OCI-LY7 (cell line): ENCODE data around the gene OCLN. TPM values are rescaled to one million over a fixed set of nuclear protein-coding genes. Genes with fewer than 3 reads are reported as not detected.

Experiments
- BruUV-seq: library from RNA; stranded (reverse); fragments of 400-500 nt; replicated peaks from 2 replicates; lab custom pipeline; 2021; lab: Mats Ljungman, UMichigan
- CTCF ChIA-PET: fragments of 300-600 bp; sonication (Branson Sonifier 250); formaldehyde crosslinking; loops from one replicate; lab custom pipeline; 2022; ENCODE audit warnings: antibody characterized with exemption; ENCODE audit not compliant: unreplicated experiment; lab: Charles Lee
- POLR2A ChIA-PET: fragments of 300-600 bp; sonication (Branson Sonifier 250); formaldehyde crosslinking; loops from one replicate; lab custom pipeline; 2022; ENCODE audit warnings: antibody characterized with exemption; lab: Charles Lee
- DNase-seq: peaks from one replicate; pipeline ENCODE4 v3.0.0-alpha.2; 2015; ENCODE audit warnings: low spot score
- H2AFZ ChIP-seq: fragments of 200-600 bp; sonication (generic), shearing (Covaris generic); 2 replicates; pipeline ENCODE4 v1.6.1; 2014; ENCODE audit warnings: mild to moderate bottlenecking, antibody characterized with exemption, low read length, moderate library complexity
- H3K27ac ChIP-seq: fragments of 200-600 bp; sonication (generic); 2 replicates; pipeline ENCODE4 v1.5.1; 2014; ENCODE audit warnings: mixed run types, low read depth, mild to moderate bottlenecking, moderate library complexity, low read length, inconsistent platforms; ENCODE audit not compliant: poor library complexity, severe bottlenecking
- H3K36me3 ChIP-seq: fragments of 200-600 bp; sonication (generic); 2 replicates; pipeline ENCODE4 v1.6.1; 2014; ENCODE audit warnings: mild to moderate bottlenecking, antibody characterized with exemption, low read length, moderate library complexity, mixed read lengths; ENCODE audit not compliant: insufficient read depth
- H3K4me1 ChIP-seq: fragments of 200-600 bp; sonication (generic); 2 replicates; pipeline ENCODE4 v1.5.1; 2014; ENCODE audit warnings: mild to moderate bottlenecking, low read length; ENCODE audit not compliant: insufficient read depth, poor library complexity, severe bottlenecking
- H3K4me2 ChIP-seq: fragments of 200-600 bp; sonication (generic); 2 replicates; pipeline ENCODE4 v1.6.1; 2014; ENCODE audit warnings: mild to moderate bottlenecking, low read length
- H3K4me3 ChIP-seq: fragments of 200-600 bp; sonication (generic); 2 replicates; pipeline ENCODE4 v1.5.1; 2014; ENCODE audit warnings: mild to moderate bottlenecking, low read depth, low read length; ENCODE audit not compliant: poor library complexity, severe bottlenecking
- H3K79me2 ChIP-seq: fragments of 200-600 bp; sonication (generic); 2 replicates; pipeline ENCODE4 v1.6.1; 2016; ENCODE audit warnings: low read depth, mild to moderate bottlenecking, low read length, moderate library complexity, mixed read lengths; ENCODE audit not compliant: insufficient read depth
- H3K9me2 ChIP-seq: fragments of 200-600 bp; sonication (generic); 2 replicates; pipeline ENCODE4 v1.6.1; 2016; ENCODE audit warnings: mild to moderate bottlenecking, low read length, mixed read lengths; ENCODE audit not compliant: insufficient read depth
- H3K9me3 ChIP-seq: fragments of 200-600 bp; sonication (generic); 2 replicates; pipeline ENCODE4 v1.6.1; 2014; ENCODE audit warnings: mild to moderate bottlenecking, mixed run types, low read length, mixed read lengths
- H4K20me1 ChIP-seq: fragments of 200-600 bp; sonication (generic); 2 replicates; pipeline ENCODE4 v1.6.1; 2014; ENCODE audit warnings: mild to moderate bottlenecking, antibody characterized with exemption, low read length, moderate library complexity, mixed read lengths; ENCODE audit not compliant: insufficient read depth
- CTCF ChIP-seq: fragments of 200-600 bp; sonication (generic); conservative IDR thresholded peaks from 2 replicates; pipeline ENCODE4 v1.5.1; 2014; ENCODE audit warnings: mild to moderate bottlenecking, antibody characterized with exemption, low read length, moderate library complexity, mixed read lengths
- EZH2phosphoT487 ChIP-seq: fragments of 200-600 bp; sonication (generic); IDR thresholded peaks from 2 replicates; pipeline ENCODE4 v1.6.1; 2018; ENCODE audit warnings: low read depth, borderline replicate concordance, mild to moderate bottlenecking, mixed run types, antibody characterized with exemption, low read length, moderate library complexity, mixed read lengths
- intact Hi-C: fragments of 100-400 bp; cut with micrococcal nuclease; formaldehyde crosslinking; loops from one replicate; pipeline ENCODE4 v1.10.0; 2022; ENCODE audit not compliant: unreplicated experiment
- total RNA-seq, 2 experiments: library from RNA; depleted of rRNA in 1 of 2; stranded (reverse); fragments of >200 nt in 1 of 2; shearing (Covaris generic) in 1 of 2; gene quantifications; 2 replicates each; pipeline ENCODE4 v1.2.3, GENCODE V29; 2014 to 2022

The OCLN gene
- total RNA-seq, 2 experiments from 2014 or later = 0.50 to 1.1 TPM

- ChIA-PET CTCF (no interaction called here), POLR2A (no interaction called here)
- Histone ChIP-seq H3K4me3 (no peak overlapping the region), H3K79me2 (no peaks in the 10 kb centered on the region), H3K4me2 (no peak overlapping the region), H3K9me2 (no peaks in the 10 kb centered on the region), H3K9me3 (no peaks in the 10 kb centered on the region), H3K36me3 (no peaks in the 10 kb centered on the region), H3K4me1 (no peaks in the 10 kb centered on the region), H4K20me1 (no peaks in the 10 kb centered on the region), H2AFZ (no peak overlapping the region), H3K27ac (no peak overlapping the region)
- TF ChIP-seq EZH2phosphoT487 = no peak
- TF ChIP-seq CTCF = no peak
- no TSS peak for BruUV-seq
- DNase-seq = no peak
- intact Hi-C loops = no loop called here
Observed at GRCh38 chr5:69522035-69522434, 29.4 kb downstream of the OCLN start.

GRCh38 chr5:69525490-69525889 is 32.9 kb downstream of the OCLN start:
- BruUV-seq = no TSS peak
- no peaks in the 10 kb centered on the region for H3K36me3 ChIP-seq
- ChIA-PET CTCF (no interaction called here), POLR2A (no interaction called here)
- DNase-seq = no peak
- H3K4me1 ChIP-seq = no peaks in the 10 kb centered on the region
- no peak overlapping the region for H3K27ac ChIP-seq
- H2AFZ ChIP-seq = no peak overlapping the region
- TF ChIP-seq EZH2phosphoT487 (no peak), CTCF (no peak)
- H3K79me2 ChIP-seq = no peaks in the 10 kb centered on the region
- no peaks in the 10 kb centered on the region for H3K9me2 ChIP-seq
- no peaks in the 10 kb centered on the region for H3K9me3 ChIP-seq
- no peak overlapping the region for H3K4me2 ChIP-seq
- intact Hi-C loops = no loop called here
- H3K4me3 ChIP-seq = no peak overlapping the region
- no peaks in the 10 kb centered on the region for H4K20me1 ChIP-seq

- H3K9me2 ChIP-seq = no peaks in the 10 kb centered on the region
- no peak overlapping the region for H3K4me3 ChIP-seq
- POLR2A ChIA-PET = no interaction called here
- no peak overlapping the region for H3K27ac ChIP-seq
- DNase-seq = no peak
- H2AFZ ChIP-seq = no peak overlapping the region
- TF ChIP-seq EZH2phosphoT487 (no peak), CTCF (no peak)
- H4K20me1 ChIP-seq = no peaks in the 10 kb centered on the region
- H3K4me2 ChIP-seq = no peak overlapping the region
- CTCF ChIA-PET = no interaction called here
- no TSS peak for BruUV-seq
- no peaks in the 10 kb centered on the region for H3K4me1 ChIP-seq
- intact Hi-C loops = no loop called here
- H3K36me3 ChIP-seq = no peaks in the 10 kb centered on the region
- no peaks in the 10 kb centered on the region for H3K9me3 ChIP-seq
- no peaks in the 10 kb centered on the region for H3K79me2 ChIP-seq
Observed at GRCh38 chr5:69526660-69527059, 34.1 kb downstream of the OCLN start.
